ENCODE data around the gene DAB2IP.

- TF ChIP-seq ZNF654 (tag by site-specific recombination; IDR thresholded peaks at IDR 0.05; ENCODE audit: low read depth) = no peak
- TF ChIP-seq CTCF (tag by site-specific recombination; IDR thresholded peaks at IDR 0.05) = no peak
- TF ChIP-seq ZNF24 (tag by site-specific recombination; IDR thresholded peaks at IDR 0.05) = no peak
- TF ChIP-seq ZNF692 (tag by site-specific recombination; IDR thresholded peaks at IDR 0.05) = no peak
- TF ChIP-seq ZNF501 (tag by site-specific recombination; IDR thresholded peaks at IDR 0.05) = no peak
- no peak for TF ChIP-seq ZNF558 (tag by site-specific recombination; IDR thresholded peaks at IDR 0.05)
- TF ChIP-seq ZNF239 (tag by site-specific recombination; IDR thresholded peaks at IDR 0.05) = no peak
- TF ChIP-seq ZNF302 (tag by site-specific recombination; IDR thresholded peaks at IDR 0.05; ENCODE audit: low read depth) = no peak
- TF ChIP-seq ZNF121 (tag by site-specific recombination; IDR thresholded peaks at IDR 0.05) = no peak
- no peak for TF ChIP-seq ZNF404 (tag by site-specific recombination; IDR thresholded peaks at IDR 0.05)
These were observed 8.9 kb downstream of the DAB2IP start for GRCh38 chr9:121660367-121660766.
